Measurements from ENCODE around the gene SAC3D1. TPM values are rescaled to one million over a fixed set of nuclear protein-coding genes. Genes with fewer than 3 reads are reported as not detected.

The SAC3D1 gene
- total and polyA plus RNA-seq, 2 of the 4 experiments (the other 2 are of a cell fraction): 2.9 to 13.2 TPM

- Histone ChIP-seq H2AK5ac (ENCODE audit: low read depth, low read length) (no peak overlapping the region), H3K79me1 (ENCODE audit: low read depth in 1 of 2, low read length in 2 of 2) (peaks cover 17 to 37% of the 10 kb centered on the region in 2 experiments), H4K5ac (ENCODE audit: low read depth, low read length) (no peak overlapping the region), H2AFZ (replicated peaks; ENCODE audit: low read length, poor library complexity) (no peak overlapping the region), H2BK5ac (ENCODE audit: low read depth, low read length, poor library complexity, severe bottlenecking) (no peak overlapping the region), H3K27ac (ENCODE audit: insufficient read depth, low read length) (no peak overlapping the region), H4K20me1 (ENCODE audit: insufficient read depth, low read length) (peaks cover 5% of the 10 kb centered on the region; the same call in 1 of the 2 replicates), H3K9me3 (ENCODE audit: control insufficient read depth, insufficient read depth, low read length) (no peaks in the 10 kb centered on the region), H3K4me2 (ENCODE audit: low read depth, low read length) (no peak overlapping the region), H2BK120ac (ENCODE audit: low read depth, low read length) (no peak overlapping the region), H2BK15ac (ENCODE audit: low read depth, low read length) (no peak overlapping the region), H3K23ac (ENCODE audit: low read depth, low read length) (no peak overlapping the region), H3K27me3 (ENCODE audit: control insufficient read depth, insufficient read depth, low read length) (no peaks in the 10 kb centered on the region), H3K4me3 (ENCODE audit: insufficient read depth, low read depth, low read length) (no peak overlapping the region), H3K4ac (ENCODE audit: low read depth, low read length) (no peak overlapping the region), H3K36me3 (ENCODE audit: control insufficient read depth, insufficient read depth, low read length) (peaks cover 13% of the 10 kb centered on the region), H3K56ac (ENCODE audit: extremely low read depth, insufficient read depth, low read length) (no peak overlapping the region), H3K9me1 (ENCODE audit: insufficient read depth, low read length) (peaks cover 13% of the 10 kb centered on the region; the same call in 1 of the 2 replicates), H4K91ac (ENCODE audit: insufficient read depth, low read depth, low read length) (no peak overlapping the region), H2AK9ac (replicated peaks; ENCODE audit: low read depth, low read length, poor library complexity) (no peak overlapping the region), H3K4me1 (ENCODE audit: control insufficient read depth, insufficient read depth, low read length) (no peaks in the 10 kb centered on the region), H3K18ac (ENCODE audit: low read depth, low read length) (no peak overlapping the region), H2BK20ac (ENCODE audit: low read depth, low read length) (no peak overlapping the region), H4K8ac (ENCODE audit: low read depth in 2 of 2, low read length in 2 of 2) (no peak overlapping the region), H3K14ac (replicated peaks; ENCODE audit: low read depth, low read length) (no peak overlapping the region), H3K9ac (ENCODE audit: low read depth, low read length) (no peak overlapping the region)
- no peak for ATAC-seq (ENCODE audit: low read depth)
- in situ Hi-C loops (cut with MboI; ENCODE audit: low sequenced_read_pairs): no loop called here
- peak; percentile 43 for DNase-seq
- intact Hi-C loops (cut with micrococcal nuclease): no loop called here
- dilution Hi-C loops (cut with HindIII; ENCODE audit: low sequenced_read_pairs, unreplicated experiment): no loop called here
- no TSS peak for BruUV-seq (replicated peaks)
- ChIA-PET POLR2A (ENCODE audit: unreplicated experiment) (no interaction called here), CTCF (interaction anchor here (1.1 kb wide), 1 partner anchor 14 kb away, joined by 3 read pairs; no protein-coding TSS in a partner anchor)
- 94% methylated on average over 14 of the region's 23 CpGs; no CpG with 5 or more reads in 1 of the 2 experiments for WGBS, 2 experiments (ENCODE audit: extremely low coverage in 2 of 2, insufficient read length in 1 of 2)
- TF ChIP-seq CHD1 (IDR thresholded peaks at IDR 0.05; ENCODE audit: low read depth, low read length): no peak
- TF ChIP-seq SMC3 (IDR thresholded peaks at IDR 0.05; ENCODE audit: low read depth, low read length): no peak
Measured at GRCh38 chr11:65043881-65044501, 3.0 kb downstream of the SAC3D1 start.
